ENCODE data around the gene IQGAP2.
"Not testable (repeated sequence)": the region's sequence is repeated elsewhere in the genome, so short reads cannot be mapped to it uniquely, and the experiment has no call there.

Gene IQGAP2

DNA sequence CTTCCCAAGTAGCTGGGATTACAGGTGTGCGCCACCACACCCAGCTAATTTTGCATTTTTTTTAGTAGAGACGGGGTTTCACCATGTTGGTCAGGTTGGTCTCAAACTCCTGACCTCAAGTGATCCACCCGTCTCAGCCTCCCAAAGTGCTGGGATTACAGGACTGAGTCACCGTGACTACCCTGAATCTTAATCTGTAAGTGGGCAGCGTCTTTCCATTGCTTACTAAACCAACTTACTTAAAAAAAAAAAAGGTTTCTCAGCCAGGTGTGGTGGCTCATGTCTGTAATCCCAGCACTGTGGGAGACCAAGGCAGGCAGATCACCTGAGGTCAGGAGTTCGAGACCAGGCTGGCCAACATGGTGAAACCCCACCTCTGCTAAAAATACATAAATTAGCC lies 25.5 kb downstream of the IQGAP2 start:
- H3K27me3 ChIP-seq (ENCODE audit: control insufficient read depth in 5 of 5, insufficient read depth in 4 of 5, low read length in 5 of 5); H3K27ac ChIP-seq (ENCODE audit: low read depth, low read length); H3K36me3 ChIP-seq (ENCODE audit: control insufficient read depth in 5 of 5, insufficient read depth in 5 of 5, low read length in 5 of 5); H3K9me3 ChIP-seq (ENCODE audit: control insufficient read depth in 5 of 5, low read length in 5 of 5); H3K4me3 ChIP-seq (ENCODE audit: low read depth in 1 of 5, low read length in 5 of 5); H3K9ac ChIP-seq (ENCODE audit: low read length in 5 of 5): not testable (repeated sequence)
- peaks cover 0 to 19% (median 3%) of the 10 kb centered on the region in 5 donors for H3K4me1 ChIP-seq (ENCODE audit: control insufficient read depth in 5 of 5, insufficient read depth in 5 of 5, low read length in 5 of 5)

DNA sequence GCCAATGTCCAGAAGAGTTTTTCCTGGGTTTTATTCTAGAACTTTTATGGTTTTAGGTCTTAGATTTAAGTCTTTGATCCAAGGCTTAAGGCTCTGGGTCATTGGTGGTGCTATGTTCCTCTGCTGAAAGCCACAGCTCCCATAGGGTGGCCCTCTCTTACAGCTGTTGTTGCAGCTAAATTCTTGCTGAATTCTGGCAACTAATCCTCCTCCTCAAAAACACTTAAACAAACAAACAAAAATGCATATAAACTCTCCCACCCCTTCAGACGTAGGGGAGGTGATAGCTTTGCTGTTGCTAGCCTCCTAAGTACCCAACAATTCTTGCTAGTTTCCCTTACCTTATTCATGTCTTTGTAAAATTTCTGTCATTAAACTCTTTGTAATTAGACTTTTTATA lies 30.2 kb downstream of the IQGAP2 start:
- H3K9me3 ChIP-seq (ENCODE audit: control insufficient read depth in 5 of 5, low read length in 5 of 5) = peaks cover 0 to 2% (median 0%) of the 10 kb centered on the region in 5 donors
- no peaks in the 10 kb centered on the region for H3K36me3 ChIP-seq (ENCODE audit: control insufficient read depth in 5 of 5, insufficient read depth in 5 of 5, low read length in 5 of 5)
- H3K27me3 ChIP-seq (ENCODE audit: control insufficient read depth in 5 of 5, insufficient read depth in 4 of 5, low read length in 5 of 5) = no peaks in the 10 kb centered on the region
- no peak overlapping the region for H3K9ac ChIP-seq (ENCODE audit: low read length in 5 of 5)
- H3K27ac ChIP-seq (ENCODE audit: low read depth, low read length) = no peak overlapping the region
- no peak overlapping the region for H3K4me3 ChIP-seq (ENCODE audit: low read depth in 1 of 5, low read length in 5 of 5)
- H3K4me1 ChIP-seq (ENCODE audit: control insufficient read depth in 5 of 5, insufficient read depth in 5 of 5, low read length in 5 of 5) = no peaks in the 10 kb centered on the region

DNA sequence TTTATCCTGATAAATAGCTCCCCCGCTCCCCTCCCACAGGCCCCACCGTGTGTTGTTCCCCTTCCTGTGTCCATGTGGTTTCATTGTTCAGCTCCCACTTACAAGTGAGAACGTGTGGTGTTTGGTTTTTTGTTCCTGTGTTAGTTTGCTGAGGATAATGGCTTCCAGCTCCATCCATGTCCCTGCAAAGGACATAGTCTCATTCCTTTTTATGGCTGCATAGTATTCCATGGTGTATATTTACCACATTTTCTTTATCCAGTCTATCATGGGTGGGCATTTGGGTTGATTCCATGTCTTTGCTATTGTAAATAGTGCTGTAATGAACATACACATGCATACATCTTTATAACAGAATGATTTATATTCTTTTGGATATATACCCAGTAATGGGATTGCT lies 34.4 kb downstream of the IQGAP2 start:
- H3K36me3 ChIP-seq (ENCODE audit: control insufficient read depth in 5 of 5, insufficient read depth in 5 of 5, low read length in 5 of 5) = not testable (repeated sequence)

DNA sequence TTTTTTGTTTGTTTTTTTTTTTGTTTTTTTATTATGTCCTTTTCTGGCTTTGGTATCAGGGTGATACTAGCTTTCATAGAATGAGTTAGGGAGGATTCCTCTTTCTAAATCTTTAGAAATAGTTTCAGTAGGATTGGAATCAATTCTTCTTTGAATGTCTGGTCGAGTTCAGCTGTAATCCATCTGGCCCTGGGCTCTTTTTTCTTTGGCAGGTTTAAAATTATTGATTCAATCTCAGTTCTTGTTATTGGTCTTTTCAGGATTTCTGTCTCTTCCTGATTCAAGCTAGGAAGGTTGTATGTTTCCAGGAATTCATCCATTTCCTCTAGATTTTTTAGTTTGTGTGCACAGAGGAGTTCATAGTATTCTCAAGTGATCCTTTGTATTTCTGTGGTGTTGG lies 34.9 kb downstream of the IQGAP2 start:
- Histone ChIP-seq H3K27me3 (ENCODE audit: control insufficient read depth in 5 of 5, insufficient read depth in 4 of 5, low read length in 5 of 5) (no peaks in the 10 kb centered on the region), H3K4me3 (ENCODE audit: low read depth in 1 of 5, low read length in 5 of 5) (no peak overlapping the region), H3K4me1 (ENCODE audit: control insufficient read depth in 5 of 5, insufficient read depth in 5 of 5, low read length in 5 of 5) (no peaks in the 10 kb centered on the region), H3K9ac (ENCODE audit: low read length in 5 of 5) (no peak overlapping the region), H3K9me3 (ENCODE audit: control insufficient read depth in 5 of 5, low read length in 5 of 5) (peaks cover 0 to 2% (median 0%) of the 10 kb centered on the region in 5 donors), H3K27ac (ENCODE audit: low read depth, low read length) (no peak overlapping the region), H3K36me3 (ENCODE audit: control insufficient read depth in 5 of 5, insufficient read depth in 5 of 5, low read length in 5 of 5) (no peaks in the 10 kb centered on the region)

More for the DNA sequence above, 34.4 kb downstream of the IQGAP2 start:
- H3K4me3 ChIP-seq (ENCODE audit: low read depth in 1 of 5, low read length in 5 of 5); H3K4me1 ChIP-seq (ENCODE audit: control insufficient read depth in 5 of 5, insufficient read depth in 5 of 5, low read length in 5 of 5); H3K27me3 ChIP-seq (ENCODE audit: control insufficient read depth in 5 of 5, insufficient read depth in 4 of 5, low read length in 5 of 5); H3K27ac ChIP-seq (ENCODE audit: low read depth, low read length); H3K9me3 ChIP-seq (ENCODE audit: control insufficient read depth in 5 of 5, low read length in 5 of 5); H3K9ac ChIP-seq (ENCODE audit: low read length in 5 of 5): not testable (repeated sequence)

DNA sequence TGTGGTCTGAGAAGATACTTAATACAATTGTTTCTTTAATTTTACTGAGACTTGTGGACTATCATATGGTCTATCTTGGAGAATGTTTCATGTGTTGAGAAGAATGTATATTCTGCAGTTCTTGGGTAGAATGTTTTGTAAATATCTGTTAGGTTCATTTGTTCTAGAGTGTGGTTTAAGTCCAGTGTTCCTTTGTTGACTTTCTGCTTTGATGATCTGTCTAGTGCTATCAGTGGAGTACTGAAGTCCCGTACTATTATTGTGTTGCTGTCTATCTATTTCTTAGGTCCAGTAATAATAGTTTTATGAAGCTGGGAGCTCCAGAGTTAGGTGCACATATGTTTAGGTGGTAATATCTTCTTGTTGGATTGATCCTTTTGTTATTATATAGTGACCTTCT lies 36.1 kb downstream of the IQGAP2 start:
- no peaks in the 10 kb centered on the region for H3K27me3 ChIP-seq (ENCODE audit: control insufficient read depth in 5 of 5, insufficient read depth in 4 of 5, low read length in 5 of 5)
- H3K36me3 ChIP-seq (ENCODE audit: control insufficient read depth in 5 of 5, insufficient read depth in 5 of 5, low read length in 5 of 5) = no peaks in the 10 kb centered on the region
- H3K9ac ChIP-seq (ENCODE audit: low read length in 5 of 5) = no peak overlapping the region
- H3K27ac ChIP-seq (ENCODE audit: low read depth, low read length) = no peak overlapping the region
- peaks cover 0 to 2% (median 0%) of the 10 kb centered on the region in 5 donors for H3K9me3 ChIP-seq (ENCODE audit: control insufficient read depth in 5 of 5, low read length in 5 of 5)
- H3K4me3 ChIP-seq (ENCODE audit: low read depth in 1 of 5, low read length in 5 of 5) = no peak overlapping the region
- H3K4me1 ChIP-seq (ENCODE audit: control insufficient read depth in 5 of 5, insufficient read depth in 5 of 5, low read length in 5 of 5) = no peaks in the 10 kb centered on the region

DNA sequence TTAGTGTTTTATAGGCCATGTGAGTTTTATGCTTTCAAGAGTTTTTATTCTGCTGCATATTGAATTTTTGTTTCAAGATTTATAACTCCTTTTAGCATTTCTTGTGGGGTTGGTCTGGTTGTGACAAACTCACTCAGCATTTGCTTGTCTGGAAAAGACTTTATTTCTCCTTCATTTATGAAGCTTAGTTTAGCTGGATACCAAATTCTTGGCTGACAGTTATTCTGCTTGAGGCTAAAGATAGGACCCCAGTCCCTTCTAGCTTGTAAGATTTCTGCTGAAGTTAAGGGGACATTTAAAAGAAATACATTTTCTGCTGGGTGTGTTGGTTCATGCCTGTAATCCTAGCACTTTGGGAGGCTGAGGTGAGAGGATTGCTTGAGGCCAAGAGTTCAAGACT lies 36.8 kb downstream of the IQGAP2 start:
- H3K9ac ChIP-seq (ENCODE audit: low read length in 5 of 5) = no peak overlapping the region
- H3K27ac ChIP-seq (ENCODE audit: low read depth, low read length) = no peak overlapping the region
- H3K4me1 ChIP-seq (ENCODE audit: control insufficient read depth in 5 of 5, insufficient read depth in 5 of 5, low read length in 5 of 5) = no peaks in the 10 kb centered on the region
- H3K27me3 ChIP-seq (ENCODE audit: control insufficient read depth in 5 of 5, insufficient read depth in 4 of 5, low read length in 5 of 5) = no peaks in the 10 kb centered on the region
- H3K9me3 ChIP-seq (ENCODE audit: control insufficient read depth in 5 of 5, low read length in 5 of 5) = peaks cover 0 to 2% (median 0%) of the 10 kb centered on the region in 5 donors
- no peak overlapping the region for H3K4me3 ChIP-seq (ENCODE audit: low read depth in 1 of 5, low read length in 5 of 5)
- H3K36me3 ChIP-seq (ENCODE audit: control insufficient read depth in 5 of 5, insufficient read depth in 5 of 5, low read length in 5 of 5) = no peaks in the 10 kb centered on the region

DNA sequence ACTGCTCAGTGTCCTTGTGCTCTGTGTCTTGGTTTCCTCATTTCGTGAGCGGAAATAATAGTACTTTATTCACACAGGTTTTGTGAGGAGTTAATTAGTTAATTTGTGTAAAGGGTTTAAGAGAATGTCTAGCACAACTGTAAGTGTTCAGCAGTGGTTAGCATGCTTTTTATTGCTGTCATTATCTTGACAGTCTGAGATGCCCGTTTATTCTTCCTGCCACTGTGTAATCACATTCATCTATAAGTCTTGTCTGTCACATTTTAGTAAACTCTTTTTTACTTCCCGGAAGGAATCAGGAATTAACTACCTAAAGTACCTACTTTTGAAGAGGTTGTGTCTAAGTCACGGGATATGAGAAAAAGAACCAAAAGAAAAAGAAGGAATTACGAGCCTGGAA lies 38.0 kb downstream of the IQGAP2 start:
- H3K4me3 ChIP-seq (ENCODE audit: low read depth in 1 of 5, low read length in 5 of 5) = no peak overlapping the region
- H3K36me3 ChIP-seq (ENCODE audit: control insufficient read depth in 5 of 5, insufficient read depth in 5 of 5, low read length in 5 of 5) = no peaks in the 10 kb centered on the region
- H3K9me3 ChIP-seq (ENCODE audit: control insufficient read depth in 5 of 5, low read length in 5 of 5) = peaks cover 0 to 2% (median 0%) of the 10 kb centered on the region in 5 donors
- H3K4me1 ChIP-seq (ENCODE audit: control insufficient read depth in 5 of 5, insufficient read depth in 5 of 5, low read length in 5 of 5) = no peaks in the 10 kb centered on the region
- no peaks in the 10 kb centered on the region for H3K27me3 ChIP-seq (ENCODE audit: control insufficient read depth in 5 of 5, insufficient read depth in 4 of 5, low read length in 5 of 5)
- no peak overlapping the region for H3K27ac ChIP-seq (ENCODE audit: low read depth, low read length)
- H3K9ac ChIP-seq (ENCODE audit: low read length in 5 of 5) = no peak overlapping the region

DNA sequence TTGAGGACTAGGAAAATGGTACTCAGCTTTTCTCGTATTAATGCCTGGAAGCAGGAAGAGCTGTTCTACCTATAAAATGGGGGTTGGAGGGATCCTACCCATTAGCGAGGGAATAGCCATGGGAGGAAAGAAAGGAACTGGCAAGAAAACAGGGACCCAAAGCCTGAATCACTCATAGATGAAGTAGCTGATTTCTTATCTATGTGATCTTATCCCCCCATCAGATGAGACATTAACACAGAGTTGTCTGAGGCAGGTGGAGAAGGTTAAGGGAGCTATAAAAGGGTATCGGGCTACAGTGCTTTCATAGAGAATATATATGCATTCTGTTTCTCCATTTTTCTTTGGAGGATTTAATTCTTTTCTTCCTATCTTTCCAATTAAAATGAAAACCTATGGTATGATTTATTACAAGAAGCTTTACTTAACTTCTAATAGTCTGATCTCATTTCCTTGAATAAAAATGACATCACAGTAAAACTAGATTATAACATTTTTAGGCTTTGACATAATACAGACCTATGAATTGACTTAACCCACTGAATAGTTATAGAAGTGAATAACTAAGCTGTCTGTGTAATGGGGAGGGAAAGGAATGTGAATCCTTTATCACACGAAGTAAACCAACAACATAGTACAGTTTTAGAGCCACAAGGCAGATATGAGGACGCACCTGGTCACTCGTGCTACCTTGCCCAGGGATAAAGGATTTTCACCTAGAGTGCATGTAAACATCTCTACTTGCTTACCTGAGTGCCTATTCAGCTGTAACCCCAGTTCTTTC lies 39.0 kb downstream of the IQGAP2 start:
- H3K9ac ChIP-seq (ENCODE audit: low read length in 5 of 5) = no peak overlapping the region
- H3K27ac ChIP-seq (ENCODE audit: low read depth, low read length) = no peak overlapping the region
- H3K27me3 ChIP-seq (ENCODE audit: control insufficient read depth in 5 of 5, insufficient read depth in 4 of 5, low read length in 5 of 5) = no peaks in the 10 kb centered on the region
- H3K4me1 ChIP-seq (ENCODE audit: control insufficient read depth in 5 of 5, insufficient read depth in 5 of 5, low read length in 5 of 5) = no peaks in the 10 kb centered on the region
- peaks cover 0 to 2% (median 0%) of the 10 kb centered on the region in 5 donors for H3K9me3 ChIP-seq (ENCODE audit: control insufficient read depth in 5 of 5, low read length in 5 of 5)
- H3K36me3 ChIP-seq (ENCODE audit: control insufficient read depth in 5 of 5, insufficient read depth in 5 of 5, low read length in 5 of 5) = no peaks in the 10 kb centered on the region
- no peak overlapping the region for H3K4me3 ChIP-seq (ENCODE audit: low read depth in 1 of 5, low read length in 5 of 5)

DNA sequence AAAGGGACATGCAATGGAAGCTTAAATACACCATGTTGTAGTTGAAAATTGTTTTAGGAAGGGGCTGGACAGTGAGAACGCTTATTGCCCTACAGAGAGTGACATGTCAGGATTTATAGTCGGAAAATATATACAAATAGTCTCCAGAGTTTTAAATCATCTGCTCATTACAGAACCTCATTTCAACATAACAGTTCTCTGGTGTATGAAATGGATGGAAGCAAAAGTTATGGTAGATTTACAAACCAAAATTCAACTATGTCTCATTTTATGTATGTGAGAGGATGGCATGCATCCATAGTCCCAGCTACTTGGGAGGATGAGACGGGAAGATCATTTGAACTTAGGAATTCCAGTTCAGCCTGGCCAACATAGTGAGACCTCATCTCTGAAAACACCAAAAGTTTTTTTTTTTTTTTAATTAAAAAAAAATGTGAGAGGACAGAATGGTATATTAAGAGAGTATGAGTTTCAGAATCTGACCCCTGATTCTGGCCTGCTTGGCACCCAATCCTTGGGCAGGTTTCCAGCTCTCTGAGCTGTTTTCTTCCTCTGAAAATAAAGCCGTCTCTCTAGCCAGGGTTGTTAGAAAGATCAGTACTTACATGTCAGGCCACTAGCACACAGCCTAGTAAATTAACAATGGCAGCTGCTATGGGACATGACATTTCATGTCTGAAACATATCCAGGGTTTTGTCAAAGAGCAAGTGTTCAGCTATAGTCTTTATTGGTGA lies 40.1 kb downstream of the IQGAP2 start:
- Histone ChIP-seq H3K4me1 (ENCODE audit: control insufficient read depth in 5 of 5, insufficient read depth in 5 of 5, low read length in 5 of 5) (no peaks in the 10 kb centered on the region), H3K9me3 (ENCODE audit: control insufficient read depth in 5 of 5, low read length in 5 of 5) (no peaks in the 10 kb centered on the region), H3K36me3 (ENCODE audit: control insufficient read depth in 5 of 5, insufficient read depth in 5 of 5, low read length in 5 of 5) (no peaks in the 10 kb centered on the region), H3K27me3 (ENCODE audit: control insufficient read depth in 5 of 5, insufficient read depth in 4 of 5, low read length in 5 of 5) (no peaks in the 10 kb centered on the region), H3K27ac (ENCODE audit: low read depth, low read length) (no peak overlapping the region), H3K4me3 (ENCODE audit: low read depth in 1 of 5, low read length in 5 of 5) (no peak overlapping the region), H3K9ac (ENCODE audit: low read length in 5 of 5) (no peak overlapping the region)

DNA sequence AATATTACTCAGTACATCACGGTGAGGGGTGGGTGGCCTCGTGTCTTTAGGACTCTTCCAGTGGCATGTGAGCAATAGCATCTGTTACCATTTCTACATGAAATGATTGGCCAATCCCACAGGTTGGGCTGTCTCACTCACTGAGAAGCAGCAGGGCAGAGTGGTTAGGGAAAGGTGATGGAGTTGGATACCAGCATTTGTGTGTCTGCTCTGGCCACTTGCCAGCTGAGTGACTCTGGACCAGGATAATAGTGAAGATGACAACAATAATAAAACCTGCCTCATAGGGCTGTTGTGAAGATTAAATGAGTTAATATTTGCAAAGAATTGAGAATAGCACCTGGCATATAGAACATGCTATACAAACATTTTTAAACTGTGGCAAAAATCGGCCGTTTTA lies 42.0 kb downstream of the IQGAP2 start:
- Histone ChIP-seq H3K27me3 (ENCODE audit: control insufficient read depth in 5 of 5, insufficient read depth in 4 of 5, low read length in 5 of 5) (no peaks in the 10 kb centered on the region), H3K36me3 (ENCODE audit: control insufficient read depth in 5 of 5, insufficient read depth in 5 of 5, low read length in 5 of 5) (no peaks in the 10 kb centered on the region), H3K9ac (ENCODE audit: low read length in 5 of 5) (no peak overlapping the region), H3K4me3 (ENCODE audit: low read depth in 1 of 5, low read length in 5 of 5) (no peak overlapping the region), H3K4me1 (ENCODE audit: control insufficient read depth in 5 of 5, insufficient read depth in 5 of 5, low read length in 5 of 5) (peaks cover 0 to 2% (median 0%) of the 10 kb centered on the region in 5 donors), H3K9me3 (ENCODE audit: control insufficient read depth in 5 of 5, low read length in 5 of 5) (no peaks in the 10 kb centered on the region), H3K27ac (ENCODE audit: low read depth, low read length) (no peak overlapping the region)
